Measurements from ENCODE around the gene TP53. TPM values are rescaled to one million over a fixed set of nuclear protein-coding genes. Genes with fewer than 3 reads are reported as not detected.

The TP53 gene
- total RNA-seq, 2 donors from 2014 or later, result 52.3 to 65.0 TPM

- no peaks in the 10 kb centered on the region for H3K36me3 ChIP-seq
- no peak for DNase-seq (ENCODE audit: low spot score)
- H3K4me1 ChIP-seq (replicated peaks), result no peaks in the 10 kb centered on the region
- 65% methylated on average over 2 of the region's 2 CpGs for WGBS
- H3K27me3 ChIP-seq (replicated peaks; ENCODE audit: insufficient read depth), result no peaks in the 10 kb centered on the region
- no peak overlapping the region for H3K27ac ChIP-seq
- TF ChIP-seq POLR2AphosphoS5 (IDR thresholded peaks at IDR 0.05) (no peak), CTCF (IDR thresholded peaks at IDR 0.05) (no peak), POLR2A (IDR thresholded peaks at IDR 0.05) (no peak)
- no peaks in the 10 kb centered on the region for H3K9me3 ChIP-seq
- intact Hi-C loops (cut with DNase I), result no loop called here
- H3K4me3 ChIP-seq, result no peak overlapping the region
Measured at GRCh38 chr17:7721612-7722011, 34.3 kb upstream of the TP53 start.

- TF ChIP-seq POLR2AphosphoS5 (IDR thresholded peaks at IDR 0.05), result no peak
- TF ChIP-seq CTCF (IDR thresholded peaks at IDR 0.05), result no peak
- no peak for TF ChIP-seq POLR2A (IDR thresholded peaks at IDR 0.05)
- Histone ChIP-seq H3K9me3 (no peaks in the 10 kb centered on the region), H3K27ac (no peak overlapping the region), H3K4me1 (replicated peaks) (no peaks in the 10 kb centered on the region), H3K4me3 (no peak overlapping the region), H3K27me3 (replicated peaks; ENCODE audit: insufficient read depth) (no peaks in the 10 kb centered on the region), H3K36me3 (no peaks in the 10 kb centered on the region)
- DNase-seq (ENCODE audit: low spot score), result no peak
- WGBS, result 33% methylated on average over 4 of the region's 4 CpGs
- intact Hi-C loops (cut with DNase I), result no loop called here
Measured at GRCh38 chr17:7720125-7720524, 32.8 kb upstream of the TP53 start.

DNA sequence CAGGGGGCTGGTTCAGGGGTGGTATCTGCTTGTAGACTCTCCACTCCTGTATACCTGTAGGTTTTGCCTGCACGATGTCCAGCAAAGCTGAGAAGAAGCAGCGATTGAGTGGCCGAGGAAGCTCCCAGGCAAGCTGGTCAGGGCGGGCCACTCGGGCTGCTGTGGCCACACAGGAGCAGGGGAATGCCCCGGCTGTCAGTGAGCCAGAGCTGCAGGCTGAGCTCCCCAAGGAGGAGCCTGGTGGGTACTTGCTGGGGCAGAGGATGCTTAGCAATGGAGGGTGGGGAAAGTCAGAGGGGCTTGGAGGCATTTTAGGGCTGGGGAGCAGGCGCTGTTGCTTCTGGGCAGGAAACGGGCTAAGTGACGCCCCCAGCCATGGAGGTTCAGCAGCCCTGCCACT lies 32.4 kb upstream of the TP53 start:
- Histone ChIP-seq H3K4me3 (no peak overlapping the region), H3K4me1 (replicated peaks) (no peaks in the 10 kb centered on the region), H3K27me3 (replicated peaks; ENCODE audit: insufficient read depth) (no peaks in the 10 kb centered on the region), H3K27ac (no peak overlapping the region), H3K36me3 (no peaks in the 10 kb centered on the region), H3K9me3 (no peaks in the 10 kb centered on the region)
- intact Hi-C loops (cut with DNase I), result no loop called here
- no peak for TF ChIP-seq POLR2AphosphoS5 (IDR thresholded peaks at IDR 0.05)
- TF ChIP-seq CTCF (IDR thresholded peaks at IDR 0.05), result no peak
- TF ChIP-seq POLR2A (IDR thresholded peaks at IDR 0.05), result no peak
- 68% methylated on average over 9 of the region's 9 CpGs for WGBS
- DNase-seq (ENCODE audit: low spot score), result no peak

- TF ChIP-seq CTCF (IDR thresholded peaks at IDR 0.05) (no peak), POLR2AphosphoS5 (IDR thresholded peaks at IDR 0.05) (no peak), POLR2A (IDR thresholded peaks at IDR 0.05) (no peak)
- no peak for DNase-seq (ENCODE audit: low spot score)
- Histone ChIP-seq H3K9me3 (no peaks in the 10 kb centered on the region), H3K4me3 (peak overlapping the region; percentile 38 to 41), H3K27me3 (replicated peaks; ENCODE audit: insufficient read depth) (no peaks in the 10 kb centered on the region), H3K27ac (no peak overlapping the region), H3K4me1 (replicated peaks) (no peaks in the 10 kb centered on the region), H3K36me3 (no peaks in the 10 kb centered on the region)
- WGBS, result 7% methylated on average over 16 of the region's 16 CpGs
- intact Hi-C loops (cut with DNase I), result no loop called here
Measured at GRCh38 chr17:7717756-7718350, 30.6 kb upstream of the TP53 start.
